Measurements from ENCODE around the gene SIN3A.

DNA sequence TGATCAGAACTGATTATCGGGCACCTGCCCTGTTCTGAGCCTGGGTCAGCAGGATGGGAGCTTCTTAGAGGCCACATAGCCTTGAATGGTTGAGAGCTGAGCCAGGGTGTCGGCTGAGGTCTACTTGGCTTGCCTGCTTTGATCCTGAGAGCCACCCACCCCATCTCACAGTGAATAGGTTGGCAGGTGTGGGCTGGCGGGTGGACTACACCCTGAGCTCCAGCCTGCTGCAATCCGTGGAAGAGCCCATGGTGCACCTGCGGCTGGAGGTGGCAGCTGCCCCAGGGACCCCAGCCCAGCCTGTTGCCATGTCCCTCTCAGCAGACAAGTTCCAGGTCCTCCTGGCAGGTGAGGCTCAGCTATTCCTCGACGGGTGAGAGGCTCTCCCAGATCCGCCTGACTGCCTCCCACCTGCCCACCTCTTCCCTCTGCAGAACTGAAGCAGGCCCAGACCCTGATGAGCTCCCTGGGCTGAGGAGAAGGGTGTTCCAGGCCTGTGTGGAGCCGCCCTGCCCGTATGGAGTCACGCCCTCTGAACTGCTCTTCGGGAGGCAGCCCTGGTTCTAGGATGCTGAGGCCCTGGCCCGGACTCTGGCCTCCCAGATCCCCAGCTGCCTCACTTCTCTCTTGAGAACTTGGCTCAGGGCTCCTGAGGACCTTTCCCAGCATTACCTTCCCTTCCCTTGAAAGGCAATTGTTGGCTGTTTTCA is 111.8 kb downstream of the SIN3A start:
- TF ChIP-seq CREB1 (IDR thresholded peaks at IDR 0.05) (no peak), CREB1 (CRISPR knock-in tag; IDR thresholded peaks at IDR 0.05) (no peak), SIX5 (IDR thresholded peaks at IDR 0.05; ENCODE audit: borderline replicate concordance in 1 of 2, insufficient read depth in 1 of 2, low read depth in 1 of 2, low read length in 2 of 2) (no peak), FOXP1 (CRISPR knock-in tag; IDR thresholded peaks at IDR 0.05) (no peak)

Data from K562 (cell line).